H9 (cell line): Measurements from ENCODE around the gene SLC2A8. TPM values are rescaled to one million over a fixed set of nuclear protein-coding genes. Genes with fewer than 3 reads are reported as not detected.

ENCODE experiments used
- DNase-seq: peaks from one replicate; pipeline ENCODE4 v3.0.0-alpha.2; 2017
- H2AFZ ChIP-seq: one replicate; pipeline ENCODE4 v1.6.1; 2013; ENCODE audit warnings: mild to moderate bottlenecking, low read length, control low read depth, moderate library complexity
- H2AK5ac ChIP-seq: 2 replicates; pipeline ENCODE4 v1.6.1; 2013; ENCODE audit warnings: low read length, control low read depth, mixed read lengths; ENCODE audit not compliant: insufficient read length
- H2BK120ac ChIP-seq: one replicate; pipeline ENCODE4 v1.6.1; 2013; ENCODE audit warnings: low read depth, mild to moderate bottlenecking, low read length, control low read depth, inconsistent platforms; ENCODE audit not compliant: poor library complexity, severe bottlenecking
- H2BK12ac ChIP-seq: 2 replicates; pipeline ENCODE4 v1.6.1; 2013; ENCODE audit warnings: low read length, control low read depth, mixed read lengths, low read depth; ENCODE audit not compliant: insufficient read length
- H2BK15ac ChIP-seq: 2 replicates; pipeline ENCODE4 v1.6.1; 2013; ENCODE audit warnings: low read depth, low read length, control low read depth
- H2BK20ac ChIP-seq: one replicate; pipeline ENCODE4 v1.6.1; 2013; ENCODE audit warnings: low read depth, mild to moderate bottlenecking, low read length, control low read depth, inconsistent platforms; ENCODE audit not compliant: poor library complexity, severe bottlenecking
- H2BK5ac ChIP-seq: 2 replicates; pipeline ENCODE4 v1.6.1; 2013; ENCODE audit warnings: low read length, control low read depth, mixed read lengths; ENCODE audit not compliant: insufficient read length
- H3K14ac ChIP-seq: 2 replicates; pipeline ENCODE4 v1.6.1; 2013; ENCODE audit warnings: low read length, control low read depth; ENCODE audit not compliant: insufficient read depth
- H3K18ac ChIP-seq: 2 replicates; pipeline ENCODE4 v1.6.1; 2013; ENCODE audit warnings: low read depth, mild to moderate bottlenecking, mixed read lengths, low read length, control low read depth; ENCODE audit not compliant: insufficient read length
- H3K23ac ChIP-seq: 2 replicates; pipeline ENCODE4 v1.6.1; 2013; ENCODE audit warnings: low read length, control low read depth, mixed read lengths, low read depth; ENCODE audit not compliant: insufficient read length
- H3K23me2 ChIP-seq: 2 replicates; pipeline ENCODE4 v1.6.1; 2013; ENCODE audit warnings: low read depth, mild to moderate bottlenecking, mixed read lengths, low read length, control low read depth; ENCODE audit not compliant: insufficient read length, poor library complexity, severe bottlenecking
- H3K27ac ChIP-seq: 2 replicates; pipeline ENCODE4 v1.5.1; 2013; ENCODE audit warnings: low read length, control low read depth, mixed read lengths, low read depth; ENCODE audit not compliant: insufficient read length
- H3K27me3 ChIP-seq: 2 replicates; pipeline ENCODE4 v1.6.1; 2013; ENCODE audit warnings: low read length, control low read depth, inconsistent platforms; ENCODE audit not compliant: insufficient read depth
- H3K4ac ChIP-seq: 2 replicates; pipeline ENCODE4 v1.6.1; 2013; ENCODE audit warnings: low read depth, mild to moderate bottlenecking, control low read depth, inconsistent platforms, low read length, moderate library complexity
- H3K4me1 ChIP-seq: 2 replicates; pipeline ENCODE4 v1.6.1; 2013; ENCODE audit warnings: low read length, control low read depth, inconsistent platforms; ENCODE audit not compliant: insufficient read depth
- H3K4me2 ChIP-seq: 2 replicates; pipeline ENCODE4 v1.6.1; 2013; ENCODE audit warnings: low read length, control low read depth, mixed read lengths; ENCODE audit not compliant: insufficient read length, insufficient read depth
- H3K56ac ChIP-seq: 2 replicates; pipeline ENCODE4 v1.6.1; 2013; ENCODE audit warnings: low read depth, mild to moderate bottlenecking, mixed read lengths, low read length, control low read depth; ENCODE audit not compliant: insufficient read length
- H3K79me1 ChIP-seq: 2 replicates; pipeline ENCODE4 v1.6.1; 2013; ENCODE audit warnings: low read depth, mild to moderate bottlenecking, moderate library complexity, low read length, control low read depth, inconsistent platforms; ENCODE audit not compliant: insufficient read depth, poor library complexity, severe bottlenecking
- H3K79me2 ChIP-seq: 2 replicates; pipeline ENCODE4 v1.6.1; 2013; ENCODE audit warnings: low read length, control low read depth, inconsistent platforms; ENCODE audit not compliant: insufficient read depth
- H3K9ac ChIP-seq: 2 replicates; pipeline ENCODE4 v1.6.1; 2013; ENCODE audit warnings: low read length, control low read depth, mixed read lengths; ENCODE audit not compliant: insufficient read length; ENCODE audit errors: extremely low read depth
- H3K9me3 ChIP-seq: one replicate; pipeline ENCODE4 v1.6.1; 2013; ENCODE audit warnings: low read depth, low read length, inconsistent platforms; ENCODE audit not compliant: control insufficient read depth
- H3T11ph ChIP-seq: one replicate; pipeline ENCODE4 v1.6.1; 2013; ENCODE audit warnings: mild to moderate bottlenecking, low read length, control low read depth, inconsistent platforms
- H4K20me1 ChIP-seq: one replicate; pipeline ENCODE4 v1.6.1; 2013; ENCODE audit not compliant: control insufficient read depth, insufficient read length, insufficient read depth
- H4K5ac ChIP-seq: 2 replicates; pipeline ENCODE4 v1.6.1; 2013; ENCODE audit warnings: low read depth, mild to moderate bottlenecking, mixed read lengths, low read length, control low read depth; ENCODE audit not compliant: insufficient read length
- H4K8ac ChIP-seq: replicated peaks from 2 replicates; pipeline ENCODE4 v1.6.1; 2013; ENCODE audit warnings: low read length, control low read depth, mixed read lengths, low read depth; ENCODE audit not compliant: insufficient read length
- H4K91ac ChIP-seq: 2 replicates; pipeline ENCODE4 v1.6.1; 2013; ENCODE audit warnings: low read depth, mild to moderate bottlenecking, moderate library complexity, mixed read lengths, low read length, control low read depth; ENCODE audit not compliant: insufficient read length
- H3K27ac Mint-ChIP-seq, 3 experiments: 2 replicates in 2 of 3; 3 replicates in 1 of 3; pipeline ENCODE4 v1.8.0; 2020 to 2021; ENCODE audit warnings: mixed read lengths in 3 of 3, mild to moderate bottlenecking in 1 of 3, moderate library complexity in 1 of 3
- H3K27me3 Mint-ChIP-seq: 2 replicates; pipeline ENCODE4 v1.8.0; 2021; ENCODE audit warnings: low read depth, mild to moderate bottlenecking, moderate library complexity, mixed read lengths
- H3K36me3 Mint-ChIP-seq, 3 experiments: 2 replicates in 2 of 3; 3 replicates in 1 of 3; pipeline ENCODE4 v1.8.0; 2020 to 2021; ENCODE audit warnings: low read depth in 3 of 3, mixed read lengths in 3 of 3; ENCODE audit not compliant: insufficient read depth in 1 of 3
- H3K4me1 Mint-ChIP-seq, 2 experiments: 2 replicates each; pipeline ENCODE4 v1.8.0; 2020; ENCODE audit warnings: mixed read lengths in 2 of 2
- H3K4me3 Mint-ChIP-seq, 2 experiments: 2 replicates in 1 of 2; 3 replicates in 1 of 2; pipeline ENCODE4 v1.8.0; 2020 to 2021; ENCODE audit warnings: mild to moderate bottlenecking in 2 of 2, mixed read lengths in 2 of 2, moderate library complexity in 1 of 2
- H3K9me3 Mint-ChIP-seq, 2 experiments: 2 replicates in 1 of 2; 3 replicates in 1 of 2; pipeline ENCODE4 v1.8.0; 2020; ENCODE audit warnings: mild to moderate bottlenecking in 2 of 2, mixed read lengths in 2 of 2, moderate library complexity in 1 of 2
- WGBS: extraction: QIAGEN DNeasy Blood & Tissue Kit; methylation state at CpG from one replicate; pipeline ENCODE4 v1.1.7; 2013; ENCODE audit warnings: missing lambda C conversion rate, low lambda C conversion rate, mixed read lengths; ENCODE audit not compliant: insufficient read length; ENCODE audit errors: extremely low coverage; 5-methylcytosine and 5-hydroxymethylcytosine counted together
- total RNA-seq: library from RNA; stranded (reverse); gene quantifications from 2 replicates; pipeline ENCODE4 v1.2.1, GENCODE V29; 2021
- TF ChIP-seq, protein P1 (sequence below): fragments of 200-600 bp; sonication (generic); conservative IDR thresholded peaks from 3 replicates; pipeline ENCODE4 v1.8.0; 2021; ENCODE audit warnings: antibody characterized with exemption, mild to moderate bottlenecking

The SLC2A8 gene
- total RNA-seq, 1 experiment from 2014 or later, result 38.3 TPM

- no peaks in the 10 kb centered on the region for H4K20me1 ChIP-seq
- TF ChIP-seq, protein P1, sequence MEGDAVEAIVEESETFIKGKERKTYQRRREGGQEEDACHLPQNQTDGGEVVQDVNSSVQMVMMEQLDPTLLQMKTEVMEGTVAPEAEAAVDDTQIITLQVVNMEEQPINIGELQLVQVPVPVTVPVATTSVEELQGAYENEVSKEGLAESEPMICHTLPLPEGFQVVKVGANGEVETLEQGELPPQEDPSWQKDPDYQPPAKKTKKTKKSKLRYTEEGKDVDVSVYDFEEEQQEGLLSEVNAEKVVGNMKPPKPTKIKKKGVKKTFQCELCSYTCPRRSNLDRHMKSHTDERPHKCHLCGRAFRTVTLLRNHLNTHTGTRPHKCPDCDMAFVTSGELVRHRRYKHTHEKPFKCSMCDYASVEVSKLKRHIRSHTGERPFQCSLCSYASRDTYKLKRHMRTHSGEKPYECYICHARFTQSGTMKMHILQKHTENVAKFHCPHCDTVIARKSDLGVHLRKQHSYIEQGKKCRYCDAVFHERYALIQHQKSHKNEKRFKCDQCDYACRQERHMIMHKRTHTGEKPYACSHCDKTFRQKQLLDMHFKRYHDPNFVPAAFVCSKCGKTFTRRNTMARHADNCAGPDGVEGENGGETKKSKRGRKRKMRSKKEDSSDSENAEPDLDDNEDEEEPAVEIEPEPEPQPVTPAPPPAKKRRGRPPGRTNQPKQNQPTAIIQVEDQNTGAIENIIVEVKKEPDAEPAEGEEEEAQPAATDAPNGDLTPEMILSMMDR, result no peak
- H2BK12ac ChIP-seq, result no peak overlapping the region
- no peaks in the 10 kb centered on the region for H3K79me1 ChIP-seq
- H2AFZ ChIP-seq, result no peak overlapping the region
- H2BK15ac ChIP-seq, result no peak overlapping the region
- no peak overlapping the region for H2BK20ac ChIP-seq
- peak overlapping the region in 1 of 2 experiments; percentile 33; a peak in 1 of 5 replicates for H3K4me3 Mint-ChIP-seq
- no peaks in the 10 kb centered on the region for H3K27me3 Mint-ChIP-seq
- H3K18ac ChIP-seq, result no peak overlapping the region
- no peak overlapping the region for H3K4ac ChIP-seq
- DNase-seq, result no peak
- H3K9ac ChIP-seq, result no peak overlapping the region
- no peak overlapping the region for H2BK120ac ChIP-seq
- H3K4me2 ChIP-seq, result no peak overlapping the region
- H3K27me3 ChIP-seq, result no peaks in the 10 kb centered on the region
- no peak overlapping the region for H2AK5ac ChIP-seq
- no peak overlapping the region for H3K14ac ChIP-seq
- H3K27ac ChIP-seq, result no peak overlapping the region
- no peaks in the 10 kb centered on the region for H3K79me2 ChIP-seq
- H3K36me3 Mint-ChIP-seq, result peaks cover 6 to 12% (median 7%) of the 10 kb centered on the region in 3 experiments; a peak in 3 of 7 replicates
- H3K9me3 Mint-ChIP-seq, result no peaks in the 10 kb centered on the region
- H4K91ac ChIP-seq, result no peak overlapping the region
- no peak overlapping the region for H2BK5ac ChIP-seq
- no peak overlapping the region for H3T11ph ChIP-seq
- no peak overlapping the region for H4K8ac ChIP-seq
- no peaks in the 10 kb centered on the region for H3K9me3 ChIP-seq
- H3K4me1 Mint-ChIP-seq, result peaks cover 34 to 36% of the 10 kb centered on the region in 2 experiments
- H4K5ac ChIP-seq, result no peak overlapping the region
- no peak overlapping the region for H3K56ac ChIP-seq
- WGBS, result no CpG with 5 or more reads among the region's 4 CpGs
- no peak overlapping the region; a peak in 1 of 7 replicates for H3K27ac Mint-ChIP-seq
- no peak overlapping the region for H3K23ac ChIP-seq
- H3K4me1 ChIP-seq, result peaks cover 4% of the 10 kb centered on the region; the same call in 1 of the 2 replicates
- H3K23me2 ChIP-seq, result no peaks in the 10 kb centered on the region
These were observed 40.1 kb upstream of the SLC2A8 start for GRCh38 chr9:127356906-127357305.
